Right lobe of liver (tissue), 6 donors: ENCODE data around the gene AMER2. TPM values are rescaled to one million over a fixed set of nuclear protein-coding genes. Genes with fewer than 3 reads are reported as not detected.

Experiments used
- ATAC-seq, 4 donors: fragments of 200-7000 bp; cut with Tn5 transposase; one replicate each; pipeline ENCODE4 v1.9.1; 2020; ENCODE audit warnings: mild to moderate bottlenecking in 4 of 4, moderate library complexity in 4 of 4
- DNase-seq, 3 donors: peaks; one replicate each; pipeline ENCODE4 v3.0.0-alpha.2; 2020
- H3K27ac ChIP-seq, 3 donors: fragments of 200-600 bp; one replicate each; pipeline ENCODE4 v1.8.0; 2022
- H3K27me3 ChIP-seq, 2 donors: fragments of 200-600 bp; one replicate each; pipeline ENCODE4 v1.8.0; 2022
- H3K36me3 ChIP-seq, 4 donors: fragments of 200-600 bp; sonication (generic) in 1 of 4; one replicate each; pipeline versions ENCODE4 v1.5.1 to v1.8.0; 2017 to 2022; ENCODE audit warnings: control low read depth in 1 of 4
- H3K4me1 ChIP-seq, 4 donors: fragments of 200-600 bp; sonication (generic) in 1 of 4; one replicate each; pipeline versions ENCODE4 v1.5.1 to v1.8.0; 2017 to 2022; ENCODE audit warnings: control low read depth in 1 of 4
- H3K4me3 ChIP-seq, 3 donors: fragments of 200-600 bp; one replicate each; pipeline ENCODE4 v1.8.0; 2022
- H3K9me3 ChIP-seq, 4 donors: fragments of 200-600 bp; sonication (generic) in 1 of 4; one replicate each; pipeline versions ENCODE4 v1.5.1 to v1.8.0; 2017 to 2022; ENCODE audit warnings: control low read depth in 1 of 4
- POLR2A ChIP-seq: fragments of 450-650 bp; IDR thresholded peaks from one replicate; pipeline ENCODE4 v1.6.1; 2017; ENCODE audit warnings: antibody characterized with exemption, mild to moderate bottlenecking
- WGBS: methylation state at CpG from one replicate; pipeline ENCODE4 v1.1.6; 2018; ENCODE audit warnings: low coverage, low lambda C conversion rate; ENCODE audit not compliant: insufficient coverage; ENCODE audit errors: missing lambda C conversion rate; 5-methylcytosine and 5-hydroxymethylcytosine counted together
- intact Hi-C, 2 donors: fragments of 100-400 bp; cut with DNase I; formaldehyde crosslinking; loops; one replicate each; pipeline versions ENCODE4 v1.11.2 to v1.14.1; 2022
- total RNA-seq, 6 experiments: library from RNA; depleted of rRNA in 2 of 6; stranded (reverse); fragments of >200 nt in 2 of 6; fragmentation: NEBNext Ultra II Directional in 3 of 6; extraction: Animal tissue kit (Norgen Biotek cat#: 25700) in 3 of 6; gene quantifications; one replicate each; pipeline versions ENCODE4 v1.1.0 to v1.2.4, GENCODE V29; 2016 to 2023
- TF ChIP-seq, protein P1 (sequence below), 4 donors: fragments of 200-600 bp in 3 of 4; fragments of 450-650 bp in 1 of 4; IDR thresholded peaks; one replicate each; pipeline versions ENCODE4 v1.5.1 to v1.8.0; 2016 to 2022; ENCODE audit warnings: antibody characterized with exemption in 4 of 4, mild to moderate bottlenecking in 2 of 4
- donor health status: DM: no; HTN: yes; CAD: no.
- donor health status: DM: no; HTN: no; CAD: no.
- donor health status: DM: no; HTN: no; CAD: no.
- donor health status: DM: no; HTN: yes; CAD: no.
- donor health status: DM: no; HTN: yes; CAD: no.

AMER2 gene
- total RNA-seq, 6 experiments from 2014 or later, result not detected

GRCh38 chr13:25135896-25136295 is 36.2 kb downstream of the AMER2 start:
- no peaks in the 10 kb centered on the region for H3K27me3 ChIP-seq
- intact Hi-C loops, result no loop called here
- H3K4me3 ChIP-seq, result no peak overlapping the region
- 71% methylated on average over 4 of the region's 4 CpGs for WGBS
- no peak overlapping the region for H3K27ac ChIP-seq
- no peaks in the 10 kb centered on the region for H3K9me3 ChIP-seq
- ATAC-seq (no peak), DNase-seq (no peak)
- TF ChIP-seq POLR2A, result no peak
- TF ChIP-seq, protein P1, sequence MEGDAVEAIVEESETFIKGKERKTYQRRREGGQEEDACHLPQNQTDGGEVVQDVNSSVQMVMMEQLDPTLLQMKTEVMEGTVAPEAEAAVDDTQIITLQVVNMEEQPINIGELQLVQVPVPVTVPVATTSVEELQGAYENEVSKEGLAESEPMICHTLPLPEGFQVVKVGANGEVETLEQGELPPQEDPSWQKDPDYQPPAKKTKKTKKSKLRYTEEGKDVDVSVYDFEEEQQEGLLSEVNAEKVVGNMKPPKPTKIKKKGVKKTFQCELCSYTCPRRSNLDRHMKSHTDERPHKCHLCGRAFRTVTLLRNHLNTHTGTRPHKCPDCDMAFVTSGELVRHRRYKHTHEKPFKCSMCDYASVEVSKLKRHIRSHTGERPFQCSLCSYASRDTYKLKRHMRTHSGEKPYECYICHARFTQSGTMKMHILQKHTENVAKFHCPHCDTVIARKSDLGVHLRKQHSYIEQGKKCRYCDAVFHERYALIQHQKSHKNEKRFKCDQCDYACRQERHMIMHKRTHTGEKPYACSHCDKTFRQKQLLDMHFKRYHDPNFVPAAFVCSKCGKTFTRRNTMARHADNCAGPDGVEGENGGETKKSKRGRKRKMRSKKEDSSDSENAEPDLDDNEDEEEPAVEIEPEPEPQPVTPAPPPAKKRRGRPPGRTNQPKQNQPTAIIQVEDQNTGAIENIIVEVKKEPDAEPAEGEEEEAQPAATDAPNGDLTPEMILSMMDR (IDR thresholded peaks at IDR 0.05), result no peak
- H3K4me1 ChIP-seq, result no peaks in the 10 kb centered on the region
- no peaks in the 10 kb centered on the region for H3K36me3 ChIP-seq

GRCh38 chr13:25132751-25133390 is 39.2 kb downstream of the AMER2 start:
- Histone ChIP-seq H3K9me3 (no peaks in the 10 kb centered on the region), H3K27me3 (no peaks in the 10 kb centered on the region), H3K4me3 (no peak overlapping the region), H3K36me3 (no peaks in the 10 kb centered on the region), H3K27ac (no peak overlapping the region), H3K4me1 (no peaks in the 10 kb centered on the region)
- no peak for ATAC-seq
- no peak for DNase-seq
- TF ChIP-seq, protein P1 (IDR thresholded peaks at IDR 0.05), result no peak
- TF ChIP-seq POLR2A, result no peak
- intact Hi-C loops, result no loop called here
- 42% methylated on average over 5 of the region's 5 CpGs for WGBS

DNA sequence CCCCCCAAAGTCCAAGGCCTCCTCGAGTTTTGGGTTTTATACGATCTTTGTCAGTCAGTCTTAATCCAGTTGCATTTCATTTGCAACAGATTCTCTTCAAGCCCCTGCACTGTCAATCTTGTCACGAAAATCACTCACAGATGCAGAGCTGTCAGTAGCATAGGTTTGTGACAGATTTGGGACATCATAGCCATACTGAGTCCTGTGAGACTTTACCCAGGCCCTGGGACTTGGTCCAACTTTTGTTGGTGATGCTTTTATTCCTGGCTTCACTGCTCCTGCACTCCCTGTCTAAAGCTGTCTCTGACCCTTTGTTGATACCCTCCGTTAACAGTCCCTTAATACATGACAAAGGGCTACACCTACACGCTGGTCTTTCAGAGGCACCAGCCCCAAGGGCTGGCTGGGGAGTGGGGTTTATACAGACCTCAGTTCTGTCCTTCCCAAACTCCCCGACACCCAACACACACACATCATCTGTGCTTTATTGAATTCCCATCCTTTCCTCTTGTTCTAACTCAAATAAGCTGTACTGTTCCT is 40.1 kb downstream of the AMER2 start:
- DNase-seq (no peak), ATAC-seq (no peak)
- Histone ChIP-seq H3K27me3 (no peaks in the 10 kb centered on the region), H3K4me1 (no peaks in the 10 kb centered on the region), H3K36me3 (no peaks in the 10 kb centered on the region), H3K4me3 (no peak overlapping the region), H3K9me3 (no peaks in the 10 kb centered on the region), H3K27ac (no peak overlapping the region)
- WGBS, result 23% methylated on average over 6 of the region's 6 CpGs
- TF ChIP-seq, protein P1 (IDR thresholded peaks at IDR 0.05), result no peak
- no peak for TF ChIP-seq POLR2A
- intact Hi-C loops, result no loop called here

DNA sequence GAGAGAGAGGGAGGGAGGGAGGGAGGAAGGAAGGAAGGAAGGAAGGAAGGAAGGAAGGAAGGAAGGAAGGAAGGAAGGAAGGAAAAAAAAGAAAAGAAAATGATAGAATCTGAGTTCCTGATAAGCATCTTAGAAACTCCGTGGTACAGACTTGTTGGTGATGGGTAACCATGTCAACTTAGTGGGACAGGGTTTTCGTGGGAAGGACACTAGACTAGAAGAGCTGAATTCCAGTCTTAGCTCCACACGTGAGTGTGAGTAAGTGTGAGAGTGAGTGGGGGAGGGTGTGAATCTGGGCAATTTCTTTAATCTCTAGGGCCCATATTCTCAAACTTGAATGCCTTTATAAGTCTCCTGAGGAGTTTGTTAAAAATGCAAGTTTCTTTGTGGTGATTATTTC is 41.1 kb downstream of the AMER2 start:
- no peaks in the 10 kb centered on the region for H3K27me3 ChIP-seq
- 19% methylated on average over 2 of the region's 3 CpGs for WGBS
- H3K36me3 ChIP-seq, result no peaks in the 10 kb centered on the region
- H3K27ac ChIP-seq, result no peak overlapping the region
- H3K9me3 ChIP-seq, result no peaks in the 10 kb centered on the region
- TF ChIP-seq, protein P1 (IDR thresholded peaks at IDR 0.05), result no peak
- no peak for TF ChIP-seq POLR2A
- DNase-seq (no peak), ATAC-seq (no peak)
- H3K4me3 ChIP-seq, result no peak overlapping the region
- no peaks in the 10 kb centered on the region for H3K4me1 ChIP-seq
- intact Hi-C loops, result no loop called here
